HepG2 (cell line): ENCODE data around the gene NXPH1. TPM values are rescaled to one million over a fixed set of nuclear protein-coding genes. Genes with fewer than 3 reads are reported as not detected.

ENCODE experiments used
- ATAC-seq: fragments of 200-7000 bp; cut with Tn5 transposase; 3 replicates; pipeline ENCODE4 v1.9.1; 2020; ENCODE audit warnings: mild to moderate bottlenecking, moderate library complexity
- BruUV-seq: library from RNA; stranded (reverse); fragments of 400-500 nt; replicated peaks from 2 replicates; lab custom pipeline; 2021; lab: Mats Ljungman, UMichigan
- CTCF ChIA-PET: fragments of 300-600 bp; formaldehyde crosslinking; extraction: SDS; loops from one replicate; lab custom pipeline; 2021; ENCODE audit warnings: low total read pairs, inconsistent platforms, low intra/inter-chr PET ratio; lab: Yijun Ruan, JAX
- POLR2A ChIA-PET: fragments of 350-600 bp; sonication (Branson Sonifier 250); formaldehyde crosslinking; loops from one replicate; lab custom pipeline; 2020; ENCODE audit warnings: antibody characterized with exemption, inconsistent platforms; lab: Yijun Ruan, JAX
- DNase-seq: peaks from one replicate; pipeline ENCODE4 v3.0.0-alpha.2; 2015; ENCODE audit warnings: low spot score
- FAIRE-seq: peaks from 3 replicates; lab custom pipeline; 2011; peaks lifted over from hg19 to GRCh38; lab: Jason Lieb, UNC
- H2AFZ ChIP-seq: one replicate; pipeline ENCODE4 v1.6.1; 2011; ENCODE audit warnings: low read length, inconsistent platforms
- H3K27ac ChIP-seq: fragments of 300-600 bp; 3 replicates; pipeline ENCODE4 v1.8.0; 2011; ENCODE audit warnings: mixed run types, mild to moderate bottlenecking, mixed read lengths, low read length, inconsistent platforms; ENCODE audit not compliant: insufficient read depth; ENCODE audit errors: extremely low read length
- H3K27me3 ChIP-seq, 2 experiments: fragments of 200-600 bp in 1 of 2; 2 replicates in 1 of 2; 3 replicates in 1 of 2; pipeline versions ENCODE4 v1.6.0 to v1.8.0; 2011; ENCODE audit warnings: low read length in 2 of 2, mild to moderate bottlenecking in 2 of 2, moderate library complexity in 2 of 2, inconsistent platforms in 1 of 2; ENCODE audit not compliant: insufficient read depth in 2 of 2, control insufficient read depth in 1 of 2
- H3K36me3 ChIP-seq, 2 experiments: fragments of 200-600 bp in 1 of 2; replicated peaks in 1 of 2; 2 replicates in 1 of 2; 3 replicates in 1 of 2; pipeline versions ENCODE4 v1.5.1 to v1.8.0; 2011; ENCODE audit warnings: low read length in 2 of 2, inconsistent platforms in 1 of 2; ENCODE audit not compliant: insufficient read depth in 2 of 2, control insufficient read depth in 1 of 2
- H3K4me1 ChIP-seq: 2 replicates; pipeline ENCODE4 v1.5.1; 2012; ENCODE audit warnings: low read length, inconsistent platforms; ENCODE audit not compliant: insufficient read depth
- H3K4me2 ChIP-seq: 2 replicates; pipeline ENCODE4 v1.6.0; 2011; ENCODE audit warnings: low read depth, low read length, inconsistent platforms
- H3K4me3 ChIP-seq, 3 experiments: fragments of 200-600 bp in 1 of 3; sonication (generic), shearing (Covaris generic) in 1 of 3; replicated peaks in 1 of 3; 2 replicates each; pipeline ENCODE4 v1.5.1; 2011 to 2016; ENCODE audit warnings: low read length in 3 of 3, inconsistent platforms in 2 of 3, low read depth in 2 of 3, mild to moderate bottlenecking in 2 of 3, control low read depth in 1 of 3, mixed read lengths in 1 of 3; ENCODE audit not compliant: insufficient read depth in 1 of 3
- H3K79me2 ChIP-seq: one replicate; pipeline ENCODE4 v1.6.1; 2011; ENCODE audit warnings: low read length, inconsistent platforms; ENCODE audit not compliant: insufficient read depth
- H3K9ac ChIP-seq: 2 replicates; pipeline ENCODE4 v1.6.0; 2011; ENCODE audit warnings: mild to moderate bottlenecking, low read depth, low read length, inconsistent platforms; ENCODE audit not compliant: insufficient read depth
- H3K9me3 ChIP-seq: 2 replicates; pipeline ENCODE4 v1.5.1; 2012; ENCODE audit warnings: mild to moderate bottlenecking, low read length
- H4K20me1 ChIP-seq: 2 replicates; pipeline ENCODE4 v1.6.0; 2011; ENCODE audit warnings: inconsistent platforms, mild to moderate bottlenecking, low read length, moderate library complexity; ENCODE audit not compliant: insufficient read depth
- AKNA ChIP-seq: sonication (generic); formaldehyde crosslinking; IDR thresholded peaks from 2 replicates; pipeline ENCODE4 v1.4.0; 2020; ENCODE audit warnings: missing genetic modification reagents, borderline replicate concordance
- CSRNP1 ChIP-seq: sonication (generic); formaldehyde crosslinking; IDR thresholded peaks from 2 replicates; pipeline ENCODE4 v1.8.1; 2023; ENCODE audit warnings: mild to moderate bottlenecking, missing genetic modification reagents
- DNMT1 ChIP-seq: sonication (generic); formaldehyde crosslinking; IDR thresholded peaks from 2 replicates; pipeline ENCODE4 v1.5.1; 2020; ENCODE audit warnings: mild to moderate bottlenecking, missing genetic modification reagents
- FOXJ3 ChIP-seq: sonication (generic); formaldehyde crosslinking; IDR thresholded peaks from 2 replicates; pipeline ENCODE4 v1.4.0; 2020; ENCODE audit warnings: missing genetic modification reagents, mild to moderate bottlenecking, borderline replicate concordance
- HNRNPL ChIP-seq: fragments of 200-400 bp; formaldehyde crosslinking; IDR thresholded peaks from 2 replicates; pipeline ENCODE4 v1.6.1; 2017; ENCODE audit warnings: mild to moderate bottlenecking, low read depth, low read length
- NFE2L2 ChIP-seq: fragments of 150-350 bp; IDR thresholded peaks from 2 replicates; pipeline ENCODE4 v1.6.1; 2014; ENCODE audit warnings: low read length
- USF2 ChIP-seq, 2 experiments: sonication (generic) in 1 of 2; formaldehyde crosslinking in 1 of 2; IDR thresholded peaks; 2 replicates each; pipeline versions ENCODE4 v1.5.1 to v1.6.1; 2011 to 2020; ENCODE audit warnings: borderline replicate concordance in 1 of 2, low read depth in 1 of 2, low read length in 1 of 2, mild to moderate bottlenecking in 1 of 2, missing genetic modification reagents in 1 of 2, moderate library complexity in 1 of 2
- ZBTB34 ChIP-seq: sonication (generic); formaldehyde crosslinking; IDR thresholded peaks from 2 replicates; pipeline ENCODE4 v1.8.0; 2022; ENCODE audit warnings: mild to moderate bottlenecking, missing genetic modification reagents
- ZBTB7B ChIP-seq: sonication (generic); formaldehyde crosslinking; IDR thresholded peaks from 2 replicates; pipeline ENCODE4 v1.4.0; 2020; ENCODE audit warnings: missing genetic modification reagents
- ZNF234 ChIP-seq: sonication (generic); formaldehyde crosslinking; conservative IDR thresholded peaks from 2 replicates; pipeline ENCODE4 v1.5.1; 2020; ENCODE audit warnings: mild to moderate bottlenecking, missing genetic modification reagents
- ZNF615 ChIP-seq: sonication (generic); formaldehyde crosslinking; IDR thresholded peaks from 2 replicates; pipeline ENCODE4 v1.5.0; 2020; ENCODE audit warnings: mild to moderate bottlenecking, missing genetic modification reagents, borderline replicate concordance
- ZNF839 ChIP-seq: sonication (generic); formaldehyde crosslinking; IDR thresholded peaks from 2 replicates; pipeline ENCODE4 v1.4.0; 2020; ENCODE audit warnings: missing genetic modification reagents, mild to moderate bottlenecking, borderline replicate concordance
- WGBS: methylation state at CpG from one replicate; pipeline ENCODE4 v1.1.6; 2017; ENCODE audit warnings: low lambda C conversion rate; 5-methylcytosine and 5-hydroxymethylcytosine counted together
- in situ Hi-C: cut with HindIII; loops from 2 replicates; pipeline ENCODE4 v1.10.0; 2017; ENCODE audit warnings: low pct_unique_long_range_greater_than_20kb; ENCODE audit not compliant: extremely low pct_ligation_motif_present
- intact Hi-C: fragments of 100-400 bp; cut with micrococcal nuclease; formaldehyde crosslinking; loops from one replicate; pipeline ENCODE4 v1.10.0; 2022; ENCODE audit not compliant: unreplicated experiment
- polyA plus RNA-seq, 8 experiments: library from polyadenylated mRNA; depleted of rRNA in 3 of 8; stranded (reverse) in 7 of 8; unstranded in 1 of 8; fragments of >200 nt; fragmentation: Illumina TruSeq in 4 of 8; extraction: Trizol in 4 of 8; gene quantifications; 2 replicates each; pipeline versions ENCODE4 v1.2.1 to v1.2.3, GENCODE V29; 2011 to 2016; ENCODE audit warnings: low read depth in 4 of 8, missing spikeins in 1 of 8, mixed read lengths in 1 of 8; ENCODE audit not compliant: insufficient read depth in 1 of 8
- total RNA-seq, 5 experiments: library from RNA; depleted of rRNA; stranded (reverse); fragments of >200 nt; fragmentation: Illumina TruSeq; extraction: Trizol; gene quantifications; 2 replicates each; pipeline ENCODE4 v1.2.3, GENCODE V29; 2016; ENCODE audit warnings: low read depth in 1 of 5

Gene NXPH1
- total and polyA plus RNA-seq, 2 of the 13 experiments (the other 11 are each of a cell fraction or from before 2014, with no cell fraction given) = not detected

- Histone ChIP-seq H2AFZ (no peak overlapping the region), H3K79me2 (no peaks in the 10 kb centered on the region), H4K20me1 (no peaks in the 10 kb centered on the region), H3K4me2 (no peak overlapping the region), H3K4me1 (no peaks in the 10 kb centered on the region), H3K4me3 (no peak overlapping the region), H3K9me3 (no peaks in the 10 kb centered on the region), H3K36me3 (no peaks in the 10 kb centered on the region), H3K9ac (no peak overlapping the region), H3K27ac (no peak overlapping the region), H3K27me3 (no peaks in the 10 kb centered on the region)
- intact Hi-C loops = no loop called here
- POLR2A ChIA-PET = no interaction called here
- TF ChIP-seq NFE2L2 = no peak
- TF ChIP-seq DNMT1 (CRISPR knock-in tag) = no peak
- no peak for TF ChIP-seq FOXJ3 (CRISPR knock-in tag)
- no peak for TF ChIP-seq ZBTB34 (CRISPR knock-in tag)
- TF ChIP-seq ZNF839 (CRISPR knock-in tag) = no peak
- no peak for TF ChIP-seq ZNF615 (CRISPR knock-in tag)
- no peak for TF ChIP-seq USF2 (IDR thresholded peaks at IDR 0.05; ENCODE audit: low read depth, low read length)
- no peak for TF ChIP-seq USF2 (CRISPR knock-in tag; IDR thresholded peaks at IDR 0.05; ENCODE audit: borderline replicate concordance)
- no peak for TF ChIP-seq ZNF234 (CRISPR knock-in tag)
- TF ChIP-seq CSRNP1 (CRISPR knock-in tag) = no peak
- TF ChIP-seq AKNA = no peak
- no peak for TF ChIP-seq HNRNPL
- no peak for TF ChIP-seq ZBTB7B (CRISPR knock-in tag)
- DNase-seq (no peak), FAIRE-seq (no peak), ATAC-seq (peak; percentile 66)
- in situ Hi-C loops = loop anchor here (10.0 kb wide), 1 partner anchor 270 kb away; no protein-coding TSS in a partner anchor
- CTCF ChIA-PET = no interaction called here
- no TSS peak for BruUV-seq
- WGBS = 38% methylated on average over 7 of the region's 7 CpGs
Measured at GRCh38 chr7:8444468-8444769, 11.0 kb downstream of the NXPH1 start.
